Activated naive CD4-positive, alpha-beta T cell treated with anti-CD3 and anti-CD28 coated beads, Interleukin-2, amount 50 U/mL, for 24 hours (primary cell): ENCODE results near the gene SMC4.
"Not testable (repeated sequence)": the region's sequence is repeated elsewhere in the genome, so short reads cannot be mapped to it uniquely, and the experiment has no call there.

Source experiments
- H3K27ac Mint-ChIP-seq: one replicate; pipeline ENCODE4 v1.8.0; 2021; ENCODE audit warnings: mild to moderate bottlenecking, mixed read lengths
- H3K27me3 Mint-ChIP-seq: one replicate; pipeline ENCODE4 v1.8.0; 2021; ENCODE audit warnings: mixed read lengths
- H3K36me3 Mint-ChIP-seq: one replicate; pipeline ENCODE4 v1.8.0; 2021; ENCODE audit warnings: mixed read lengths
- H3K4me1 Mint-ChIP-seq: one replicate; pipeline ENCODE4 v1.8.0; 2021; ENCODE audit warnings: mixed read lengths
- H3K4me3 Mint-ChIP-seq: one replicate; pipeline ENCODE4 v1.8.0; 2021; ENCODE audit warnings: mild to moderate bottlenecking, mixed read lengths
- H3K9me3 Mint-ChIP-seq: one replicate; pipeline ENCODE4 v1.8.0; 2021; ENCODE audit warnings: mixed read lengths

SMC4 gene

DNA sequence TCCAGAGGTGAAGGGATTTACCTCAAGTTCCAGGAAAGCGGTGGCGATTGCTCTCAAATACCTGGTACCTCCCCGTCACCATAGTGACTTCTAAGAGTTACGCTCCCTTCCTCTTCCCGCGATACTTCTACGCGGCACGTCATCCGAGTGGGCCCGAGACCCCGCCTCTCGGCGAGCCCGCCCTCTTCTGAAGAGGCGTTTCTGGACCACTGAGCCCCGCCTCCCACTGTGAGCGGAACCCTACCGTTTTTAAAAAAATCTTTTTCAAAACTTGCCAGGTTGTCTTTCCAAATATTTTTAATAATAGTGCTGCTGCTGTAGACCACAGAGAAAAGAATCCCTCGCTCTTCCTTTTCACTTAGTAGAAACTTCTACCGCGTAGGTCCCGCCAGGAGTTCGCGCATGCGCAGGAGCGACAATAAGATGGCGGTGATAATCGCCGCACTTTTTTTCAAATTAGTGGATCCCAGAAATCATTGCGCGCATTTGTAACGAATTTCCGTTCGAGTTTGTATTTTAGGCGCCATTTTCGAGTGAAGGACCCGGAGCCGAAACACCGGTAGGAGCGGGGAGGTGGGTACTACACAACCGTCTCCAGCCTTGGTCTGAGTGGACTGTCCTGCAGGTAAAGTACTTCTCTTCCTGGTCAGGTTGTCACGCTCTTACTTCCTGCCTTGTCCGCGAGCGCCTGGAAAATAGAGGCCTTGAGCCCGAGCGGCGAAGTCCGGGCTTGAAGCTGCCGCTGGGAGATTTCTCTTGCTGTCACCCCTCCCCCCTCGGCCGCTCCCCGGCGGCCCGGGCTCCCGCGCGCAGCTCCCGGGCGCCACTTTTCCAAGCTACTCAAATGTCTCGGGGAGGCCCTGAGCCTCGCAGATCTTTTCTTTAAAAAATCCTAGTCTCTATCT lies at the start of gene SMC4, which contains the start of gene IFT80:
Gene SMC4 (plus strand): TSS at position 526 of the 905 bp plus-strand sequence. CDS start 1,177 bp downstream, outside the sequence.
Gene IFT80 (minus strand): TSS at position 101 of the 905 bp plus-strand sequence. CDS start 14,625 bp downstream, outside the sequence.
- peaks cover 14% of the 10 kb centered on the region for H3K36me3 Mint-ChIP-seq
- peaks cover 11% of the 10 kb centered on the region for H3K27me3 Mint-ChIP-seq
- H3K27ac Mint-ChIP-seq = peak within 1 kb of the TSS; percentile 100

DNA sequence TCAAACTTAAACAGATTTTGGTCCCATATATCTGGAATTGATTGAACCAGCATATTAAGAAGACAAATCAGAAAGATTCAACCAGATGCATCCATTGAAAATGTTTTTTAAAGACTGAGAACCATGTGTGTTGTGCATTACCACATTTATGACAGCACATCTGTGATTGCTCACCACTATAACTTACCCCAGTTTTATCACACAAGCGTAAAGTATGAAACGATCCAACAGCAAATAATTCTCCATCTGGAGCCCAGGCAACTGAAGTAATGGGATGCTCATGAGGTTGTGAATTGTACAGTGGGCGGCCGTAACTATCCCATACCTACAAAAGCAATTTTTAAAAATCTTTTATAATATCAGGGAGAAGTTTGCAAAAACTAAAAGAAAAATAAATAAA lies 43.6 kb upstream of the SMC4 start:
- Mint-ChIP-seq H3K4me3 (no peak overlapping the region), H3K9me3 (no peaks in the 10 kb centered on the region), H3K4me1 (no peaks in the 10 kb centered on the region), H3K36me3 (peaks cover 20% of the 10 kb centered on the region), H3K27ac (no peak overlapping the region), H3K27me3 (no peaks in the 10 kb centered on the region)

More for the DNA sequence above, at the start of gene SMC4, which contains the start of gene IFT80:
- Mint-ChIP-seq H3K4me3 (peak within 1 kb of the TSS; percentile 98), H3K9me3 (no peaks in the 10 kb centered on the region), H3K4me1 (peaks cover 52% of the 10 kb centered on the region)

DNA sequence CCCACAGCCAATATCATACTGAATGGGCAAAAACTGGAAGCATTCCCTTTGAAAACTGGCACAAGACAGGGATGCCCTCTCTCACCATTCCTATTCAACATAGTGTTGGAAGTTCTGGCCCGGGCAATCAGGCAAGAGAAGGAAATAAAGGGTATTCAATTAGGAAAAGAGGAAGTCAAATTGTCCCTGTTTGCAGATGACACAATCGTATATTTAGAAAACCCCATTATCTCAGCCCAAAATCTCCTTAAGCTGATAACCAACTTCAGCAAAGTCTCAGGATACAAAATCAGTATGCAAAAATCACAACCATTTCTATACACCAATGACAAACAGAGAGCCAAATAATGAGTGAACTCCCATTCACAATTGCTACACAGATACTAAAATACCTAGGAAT lies 36.6 kb upstream of the SMC4 start:
- not testable (repeated sequence) for H3K4me3 Mint-ChIP-seq, H3K4me1 Mint-ChIP-seq, H3K27me3 Mint-ChIP-seq

DNA sequence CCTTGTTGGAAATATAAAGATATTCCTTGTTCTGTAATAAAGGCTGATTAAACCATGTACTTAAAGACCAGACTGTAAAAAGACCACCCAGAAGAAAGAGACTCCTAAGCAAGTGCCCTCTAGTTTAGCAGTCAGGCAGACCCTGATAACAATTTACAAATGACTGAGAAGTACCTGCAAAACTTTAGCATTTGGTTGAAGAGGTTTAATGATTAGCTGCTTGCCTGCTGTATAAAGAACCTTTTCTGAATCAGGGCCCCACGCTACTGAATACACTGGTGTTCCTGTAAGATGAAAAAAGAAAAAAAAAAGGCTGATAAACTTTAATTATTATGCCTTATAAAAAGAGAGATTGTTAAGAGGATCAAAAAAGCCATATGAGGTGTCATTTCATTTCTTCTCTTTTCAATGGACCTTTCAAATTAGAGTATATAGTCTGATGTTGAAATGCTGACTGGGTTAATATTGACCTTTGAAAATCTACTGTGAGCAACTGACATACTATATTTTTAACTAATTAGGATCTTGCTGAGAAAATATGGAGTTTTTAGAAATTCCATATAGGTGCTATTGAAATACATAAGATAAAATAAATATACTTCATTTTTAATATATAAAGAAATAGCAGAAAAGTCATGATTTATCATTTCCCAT lies 33.5 kb upstream of the SMC4 start:
- Mint-ChIP-seq H3K4me1 (peaks cover 27% of the 10 kb centered on the region), H3K36me3 (peaks cover 28% of the 10 kb centered on the region), H3K27ac (no peak overlapping the region)

More for the DNA sequence above, 36.6 kb upstream of the SMC4 start:
- peaks cover 39% of the 10 kb centered on the region for H3K36me3 Mint-ChIP-seq
- H3K27ac Mint-ChIP-seq, H3K9me3 Mint-ChIP-seq: not testable (repeated sequence)

DNA sequence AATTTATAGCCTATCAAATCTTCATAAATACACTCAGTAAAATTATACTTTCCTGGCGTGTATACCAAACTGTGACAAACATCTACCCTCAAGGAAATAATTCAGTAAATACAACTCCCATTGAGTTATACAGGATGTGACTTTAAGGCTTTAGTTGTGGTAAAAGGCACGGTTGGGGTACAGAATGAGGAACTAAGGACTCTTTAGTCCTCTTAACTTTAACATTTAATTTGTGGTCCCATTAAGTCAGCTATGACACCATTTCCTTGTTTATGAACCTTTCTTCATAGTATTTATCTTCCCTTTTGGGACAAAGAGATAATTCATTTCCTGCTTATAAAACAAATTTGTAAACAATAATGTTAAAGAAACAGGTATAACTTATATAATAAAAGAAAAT lies 30.6 kb upstream of the SMC4 start:
- Mint-ChIP-seq H3K36me3 (peaks cover 14% of the 10 kb centered on the region), H3K27ac (no peak overlapping the region), H3K9me3 (no peaks in the 10 kb centered on the region), H3K4me3 (no peak overlapping the region), H3K4me1 (peaks cover 31% of the 10 kb centered on the region), H3K27me3 (no peaks in the 10 kb centered on the region)

More for the DNA sequence above, 33.5 kb upstream of the SMC4 start:
- H3K9me3 Mint-ChIP-seq = no peaks in the 10 kb centered on the region
- H3K4me3 Mint-ChIP-seq = no peak overlapping the region
- H3K27me3 Mint-ChIP-seq = no peaks in the 10 kb centered on the region

DNA sequence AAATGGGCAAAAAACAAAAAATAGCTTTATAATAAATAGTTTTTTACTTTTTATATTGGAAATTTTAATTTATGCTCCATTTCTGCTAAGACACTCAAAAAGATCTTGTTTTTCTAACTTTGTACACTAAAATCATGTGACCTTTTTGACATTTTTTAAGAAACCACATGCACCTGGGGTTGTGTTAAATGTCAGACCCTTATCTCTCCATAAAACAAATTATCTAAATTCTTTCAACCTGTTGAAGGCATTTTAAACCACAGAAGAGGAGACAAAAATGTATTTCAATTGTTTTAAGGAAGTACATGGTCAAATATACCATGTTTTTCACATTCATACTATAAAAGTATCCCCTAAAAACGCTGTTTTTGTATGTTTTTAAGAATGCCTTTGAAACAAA lies 29.7 kb upstream of the SMC4 start:
- no peaks in the 10 kb centered on the region for H3K9me3 Mint-ChIP-seq
- peaks cover 17% of the 10 kb centered on the region for H3K36me3 Mint-ChIP-seq
- H3K4me3 Mint-ChIP-seq = peak overlapping the region; percentile 56
- H3K4me1 Mint-ChIP-seq = peaks cover 31% of the 10 kb centered on the region
- no peaks in the 10 kb centered on the region for H3K27me3 Mint-ChIP-seq
- peak overlapping the region; percentile 14 for H3K27ac Mint-ChIP-seq

DNA sequence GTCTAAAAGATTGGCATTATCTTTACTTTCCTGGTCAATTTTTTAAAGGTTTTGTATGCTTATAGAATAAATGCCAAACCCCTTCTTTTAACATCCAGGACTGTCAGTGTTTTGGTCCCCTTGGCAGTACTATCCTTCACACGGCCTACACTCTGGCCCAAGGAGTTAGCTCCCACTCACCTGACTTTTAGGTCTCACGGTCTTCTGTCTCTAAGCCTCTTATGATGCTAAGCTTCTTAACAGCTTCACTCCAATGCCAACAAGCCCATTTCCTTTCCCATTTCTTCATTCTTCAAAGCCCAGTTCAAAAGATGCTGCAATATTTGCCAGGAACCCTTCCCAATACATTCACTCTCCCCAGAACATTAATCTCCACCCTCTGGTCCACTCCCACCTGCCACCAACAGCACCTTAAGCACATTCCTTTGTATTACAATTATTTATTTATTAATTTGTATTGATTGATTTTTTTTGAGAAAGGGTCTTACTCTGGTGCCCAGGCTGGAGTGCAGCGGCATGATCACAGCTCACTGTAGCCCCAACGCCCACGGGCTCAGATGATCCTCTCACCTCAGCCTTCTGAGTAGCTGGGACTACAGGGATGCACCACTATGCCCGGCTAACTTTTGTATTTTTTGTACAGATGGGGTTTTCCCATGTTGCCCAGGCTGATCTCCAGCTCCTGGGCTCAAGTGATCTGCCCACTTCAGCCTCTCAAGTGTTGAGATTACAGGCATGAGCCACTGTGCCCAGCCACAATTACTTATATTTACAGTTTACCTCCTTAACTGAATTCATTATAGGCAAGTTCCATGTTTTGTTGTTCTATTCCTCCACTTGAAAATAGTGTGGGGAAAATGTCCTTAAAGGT lies 28.2 kb upstream of the SMC4 start:
- Mint-ChIP-seq H3K27ac (no peak overlapping the region), H3K4me1 (peaks cover 31% of the 10 kb centered on the region), H3K9me3 (no peaks in the 10 kb centered on the region), H3K27me3 (no peaks in the 10 kb centered on the region), H3K36me3 (peaks cover 12% of the 10 kb centered on the region), H3K4me3 (no peak overlapping the region)

DNA sequence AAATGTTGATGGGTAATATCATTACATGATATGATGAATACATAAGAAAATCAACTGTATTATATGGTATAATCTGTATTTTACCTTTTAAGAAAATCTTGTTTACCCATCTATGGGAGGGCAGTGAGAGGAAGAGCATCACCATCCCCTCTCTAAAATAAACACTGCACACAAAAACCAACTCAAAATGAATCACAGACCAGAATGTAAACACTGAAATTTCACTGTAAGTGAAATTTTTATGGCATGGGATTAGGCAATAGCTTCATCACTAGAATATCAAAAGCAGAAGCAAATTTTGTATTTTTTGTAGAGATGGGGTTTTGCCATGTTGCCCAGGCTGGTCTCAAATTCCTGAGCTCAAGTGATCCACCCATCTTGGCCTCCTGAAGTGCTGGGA lies 26.7 kb upstream of the SMC4 start:
- Mint-ChIP-seq H3K4me3 (no peak overlapping the region), H3K36me3 (peaks cover 10% of the 10 kb centered on the region), H3K9me3 (no peaks in the 10 kb centered on the region), H3K27ac (no peak overlapping the region), H3K27me3 (no peaks in the 10 kb centered on the region), H3K4me1 (peaks cover 31% of the 10 kb centered on the region)

DNA sequence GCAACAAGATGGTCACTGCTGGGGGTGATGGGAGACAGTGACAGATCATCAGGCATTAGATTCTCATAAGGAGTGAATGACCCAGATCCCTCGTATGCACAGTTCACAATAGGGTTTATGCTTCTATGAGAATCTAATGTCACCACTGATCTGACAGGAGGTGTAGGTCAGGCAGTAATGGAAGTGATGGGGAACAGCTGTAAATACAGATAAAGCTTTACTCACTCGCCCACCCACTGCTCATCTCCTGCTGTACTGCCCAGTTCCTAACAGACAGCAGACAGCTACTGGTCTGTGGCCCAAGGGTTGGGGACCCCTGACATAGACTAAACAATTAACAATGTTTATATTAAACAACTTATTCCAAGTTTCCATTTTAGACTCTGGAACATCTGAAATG lies 25.8 kb upstream of the SMC4 start:
- no peak overlapping the region for H3K4me3 Mint-ChIP-seq
- H3K4me1 Mint-ChIP-seq = peaks cover 25% of the 10 kb centered on the region
- H3K9me3 Mint-ChIP-seq = no peaks in the 10 kb centered on the region
- no peaks in the 10 kb centered on the region for H3K27me3 Mint-ChIP-seq
- H3K36me3 Mint-ChIP-seq = peaks cover 10% of the 10 kb centered on the region
- no peak overlapping the region for H3K27ac Mint-ChIP-seq

DNA sequence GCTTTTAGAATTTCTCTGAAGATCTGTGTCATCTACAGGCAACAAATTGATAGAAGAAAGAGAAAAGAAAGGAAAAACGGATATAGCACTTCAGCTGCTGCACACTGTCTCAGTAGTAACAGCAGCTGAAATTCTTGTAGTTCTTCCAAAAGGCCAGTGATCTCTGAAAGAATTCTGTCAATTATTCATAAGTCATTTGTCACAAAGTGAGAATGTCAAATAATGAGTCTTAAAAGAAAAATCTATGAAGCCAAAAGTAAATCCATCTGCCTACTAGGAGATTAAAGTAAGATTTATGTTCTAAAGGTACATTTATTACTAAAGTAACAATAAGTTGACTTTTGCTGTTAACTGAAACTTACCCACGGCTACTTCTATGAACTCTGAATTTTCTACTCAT lies 25.0 kb upstream of the SMC4 start:
- H3K4me1 Mint-ChIP-seq = peaks cover 28% of the 10 kb centered on the region
- no peaks in the 10 kb centered on the region for H3K9me3 Mint-ChIP-seq
- H3K36me3 Mint-ChIP-seq = peaks cover 12% of the 10 kb centered on the region
- H3K27me3 Mint-ChIP-seq = no peaks in the 10 kb centered on the region
- H3K27ac Mint-ChIP-seq = no peak overlapping the region
- no peak overlapping the region for H3K4me3 Mint-ChIP-seq

DNA sequence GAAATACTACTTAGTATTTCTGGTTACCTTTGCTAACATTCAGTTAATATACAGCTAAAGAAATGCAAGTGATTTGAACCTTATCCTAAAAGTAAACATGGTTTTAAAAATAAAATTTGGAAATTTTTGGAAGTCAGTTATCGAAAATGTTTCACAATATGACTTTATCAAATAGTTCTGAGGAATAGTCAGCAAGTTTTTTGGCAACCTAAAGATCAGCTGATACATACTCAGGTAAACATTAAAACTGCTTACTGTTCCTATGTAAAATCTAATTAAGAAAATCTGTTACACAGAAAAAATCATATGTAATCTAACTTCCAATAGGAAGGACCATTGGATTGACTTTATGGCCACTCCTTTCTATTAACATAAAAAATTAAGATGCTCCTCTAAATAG lies 24.5 kb upstream of the SMC4 start:
- Mint-ChIP-seq H3K27ac (no peak overlapping the region), H3K4me1 (peaks cover 25% of the 10 kb centered on the region), H3K36me3 (peaks cover 14% of the 10 kb centered on the region), H3K27me3 (no peaks in the 10 kb centered on the region), H3K9me3 (no peaks in the 10 kb centered on the region), H3K4me3 (no peak overlapping the region)

DNA sequence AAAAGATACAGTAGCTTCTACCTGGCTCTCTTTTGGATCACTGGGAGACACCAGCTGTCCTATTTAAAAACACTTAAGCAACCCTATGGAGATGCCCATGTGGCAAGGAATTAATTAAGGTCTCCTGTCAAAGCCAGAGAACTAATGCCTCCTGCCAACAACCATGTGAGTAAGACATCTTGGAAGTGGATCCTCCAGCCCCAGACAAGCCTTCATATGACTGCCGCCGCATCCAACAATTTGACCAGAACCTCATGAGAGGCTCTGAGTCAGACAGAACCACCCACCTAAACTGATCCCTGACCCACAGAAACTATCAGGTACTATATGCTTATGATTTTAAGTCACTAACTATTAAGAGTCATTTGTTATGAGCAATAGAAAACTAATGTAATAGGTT lies 22.8 kb upstream of the SMC4 start:
- no peaks in the 10 kb centered on the region for H3K27me3 Mint-ChIP-seq
- no peak overlapping the region for H3K27ac Mint-ChIP-seq
- H3K4me1 Mint-ChIP-seq = peaks cover 16% of the 10 kb centered on the region
- no peaks in the 10 kb centered on the region for H3K9me3 Mint-ChIP-seq
- H3K4me3 Mint-ChIP-seq = no peak overlapping the region
- peaks cover 15% of the 10 kb centered on the region for H3K36me3 Mint-ChIP-seq

DNA sequence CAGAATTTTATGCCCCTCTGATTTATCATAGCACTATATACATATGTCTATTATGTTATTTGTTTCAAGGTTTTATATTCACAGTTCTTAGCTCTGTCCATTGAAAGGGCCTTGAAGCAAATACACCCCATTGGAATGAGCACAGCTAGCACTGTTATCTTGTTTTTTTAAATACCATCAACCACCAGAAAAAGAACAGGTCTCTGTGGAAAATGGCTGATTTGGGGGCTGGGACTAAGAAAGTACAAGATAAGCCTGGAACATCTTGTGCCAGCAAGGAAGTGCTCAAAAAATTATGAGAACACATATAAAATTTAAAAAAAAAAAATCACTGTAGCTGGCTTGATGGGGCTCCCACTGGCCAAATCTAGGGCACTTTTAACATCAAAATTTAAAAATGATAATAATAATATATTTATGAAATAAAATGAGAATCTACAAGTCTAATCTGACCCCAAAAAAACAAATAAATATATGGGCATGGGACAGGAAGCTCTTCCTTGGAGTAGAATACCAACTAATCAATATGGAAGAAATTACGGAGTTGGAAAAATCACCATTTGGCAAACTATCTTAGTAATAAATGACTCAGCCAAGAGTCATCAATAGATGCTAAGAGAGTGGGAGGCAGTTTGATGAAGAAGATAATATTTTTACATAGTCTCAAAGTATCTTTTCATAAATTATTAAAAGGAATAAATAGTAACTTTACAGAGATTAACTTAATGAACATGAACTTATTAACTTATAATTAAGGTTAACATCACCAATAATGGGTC lies 20.9 kb upstream of the SMC4 start:
- peaks cover 23% of the 10 kb centered on the region for H3K36me3 Mint-ChIP-seq
- H3K4me3 Mint-ChIP-seq = no peak overlapping the region
- no peaks in the 10 kb centered on the region for H3K27me3 Mint-ChIP-seq
- H3K27ac Mint-ChIP-seq = no peak overlapping the region
- no peaks in the 10 kb centered on the region for H3K9me3 Mint-ChIP-seq
- H3K4me1 Mint-ChIP-seq = peaks cover 22% of the 10 kb centered on the region

DNA sequence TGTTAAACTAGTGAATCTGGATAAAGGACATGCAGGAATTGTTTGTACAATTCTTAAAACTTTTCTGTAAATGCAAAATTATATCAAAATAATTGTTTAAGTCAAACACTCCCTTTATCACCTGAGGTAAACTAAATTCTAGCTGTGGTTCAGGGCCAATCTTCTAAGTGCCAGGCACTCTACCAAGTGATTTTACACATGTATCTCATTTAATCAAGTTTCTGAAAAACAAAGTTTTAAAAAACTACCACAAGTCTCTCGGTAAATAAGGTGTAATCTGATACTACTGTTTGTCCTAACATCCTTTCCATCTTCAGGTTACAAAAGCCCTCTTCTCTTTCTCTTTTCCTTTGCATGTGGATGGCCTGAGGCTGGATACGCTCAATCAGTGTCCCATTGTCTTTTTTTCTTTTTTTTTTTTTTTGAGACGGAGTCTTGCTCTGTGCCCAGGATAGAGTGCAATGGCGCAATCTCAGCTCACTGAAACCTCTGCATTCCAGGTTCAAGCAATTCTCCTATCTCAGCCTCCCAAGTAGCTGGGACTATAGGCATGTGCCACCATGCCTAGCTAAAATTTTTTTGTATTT lies 19.7 kb upstream of the SMC4 start:
- H3K4me1 Mint-ChIP-seq = peaks cover 22% of the 10 kb centered on the region

More for the DNA sequence above, 19.7 kb upstream of the SMC4 start:
- H3K36me3 Mint-ChIP-seq = peaks cover 13% of the 10 kb centered on the region
- no peak overlapping the region for H3K27ac Mint-ChIP-seq
- no peaks in the 10 kb centered on the region for H3K27me3 Mint-ChIP-seq
- no peak overlapping the region for H3K4me3 Mint-ChIP-seq
- no peaks in the 10 kb centered on the region for H3K9me3 Mint-ChIP-seq
